HEK293 (cell line): ENCODE data around the gene SKI.

Experiments
- CTCF ChIA-PET: fragments of 350-600 bp; formaldehyde crosslinking; extraction: SDS; loops from one replicate; lab custom pipeline; 2021; ENCODE audit warnings: antibody characterized with exemption; lab: Yijun Ruan, JAX
- POLR2A ChIA-PET: fragments of 300-600 bp; formaldehyde crosslinking; extraction: SDS; loops from one replicate; lab custom pipeline; 2020; ENCODE audit warnings: antibody characterized with exemption, inconsistent platforms; lab: Yijun Ruan, JAX
- H3K27ac ChIP-seq: fragments of 200-500 bp; sonication (Bioruptor generic); 2 replicates; pipeline ENCODE4 v1.5.1; 2014; ENCODE audit warnings: low read depth, low read length, control low read depth, inconsistent platforms; ENCODE audit errors: extremely low read depth
- H3K36me3 ChIP-seq, 2 experiments: fragments of 200-500 bp in 1 of 2; sonication (Bioruptor generic) in 1 of 2; 1 replicate in 1 of 2; 2 replicates in 1 of 2; pipeline ENCODE4 v1.5.1; 2014 to 2017; ENCODE audit warnings: inconsistent platforms in 2 of 2, low read length in 2 of 2; ENCODE audit not compliant: control insufficient read depth in 2 of 2, insufficient read depth in 1 of 2
- H3K4me1 ChIP-seq: fragments of 200-500 bp; sonication (Bioruptor generic); 2 replicates; pipeline ENCODE4 v1.5.1; 2014; ENCODE audit warnings: mild to moderate bottlenecking, low read length, inconsistent platforms; ENCODE audit not compliant: control insufficient read depth, insufficient read depth
- H3K4me3 ChIP-seq: 2 replicates; pipeline ENCODE4 v1.5.1; 2011; ENCODE audit warnings: low read depth, mild to moderate bottlenecking, control low read depth, low read length, moderate library complexity
- H3K9me3 ChIP-seq: fragments of 200-500 bp; sonication (Bioruptor generic); 2 replicates; pipeline ENCODE4 v1.5.1; 2014; ENCODE audit warnings: low read depth, low read length, inconsistent platforms; ENCODE audit not compliant: control insufficient read depth, insufficient read depth
- BCL11A ChIP-seq: fragments of 450-650 bp; formaldehyde crosslinking; IDR thresholded peaks from 2 replicates; pipeline ENCODE4 v1.5.1; 2016; ENCODE audit warnings: low read depth, missing biosample characterization, missing genetic modification characterization
- GFI1B ChIP-seq: fragments of 450-650 bp; formaldehyde crosslinking; IDR thresholded peaks from 2 replicates; pipeline ENCODE4 v1.5.1; 2016; ENCODE audit warnings: missing biosample characterization, missing genetic modification characterization
- HOXA7 ChIP-seq: sonication (generic); formaldehyde crosslinking; IDR thresholded peaks from 2 replicates; pipeline ENCODE4 v1.8.1; 2022; ENCODE audit warnings: missing genetic modification reagents, borderline replicate concordance
- KLF1 ChIP-seq: fragments of 450-650 bp; formaldehyde crosslinking; IDR thresholded peaks from 2 replicates; pipeline ENCODE4 v1.5.1; 2016; ENCODE audit warnings: missing biosample characterization, missing genetic modification characterization
- KLF8 ChIP-seq: fragments of 450-650 bp; formaldehyde crosslinking; IDR thresholded peaks from 2 replicates; pipeline ENCODE4 v1.5.1; 2016; ENCODE audit warnings: missing biosample characterization, missing genetic modification characterization
- REPIN1 ChIP-seq: fragments of 450-650 bp; formaldehyde crosslinking; IDR thresholded peaks from 2 replicates; pipeline ENCODE4 v1.5.1; 2017; ENCODE audit warnings: missing biosample characterization, missing genetic modification characterization, low read depth
- ZBTB10 ChIP-seq: fragments of 450-650 bp; formaldehyde crosslinking; IDR thresholded peaks from 2 replicates; pipeline ENCODE4 v1.5.1; 2016; ENCODE audit warnings: missing biosample characterization, missing genetic modification characterization
- ZFP3 ChIP-seq: fragments of 450-650 bp; formaldehyde crosslinking; IDR thresholded peaks from 2 replicates; pipeline ENCODE4 v1.5.1; 2016; ENCODE audit warnings: low read depth, missing biosample characterization, missing genetic modification characterization
- ZFP69B ChIP-seq: fragments of 450-650 bp; formaldehyde crosslinking; IDR thresholded peaks from 2 replicates; pipeline ENCODE4 v1.5.1; 2016; ENCODE audit warnings: missing biosample characterization, missing genetic modification characterization
- ZNF366 ChIP-seq: fragments of 450-650 bp; formaldehyde crosslinking; conservative IDR thresholded peaks from 2 replicates; pipeline ENCODE4 v1.5.1; 2016; ENCODE audit warnings: missing biosample characterization, missing genetic modification characterization
- ZNF37A ChIP-seq: fragments of 450-650 bp; IDR thresholded peaks from 2 replicates; pipeline ENCODE4 v1.5.1; 2018; ENCODE audit warnings: missing biosample characterization, missing genetic modification characterization
- ZNF394 ChIP-seq: fragments of 450-650 bp; formaldehyde crosslinking; IDR thresholded peaks from 2 replicates; pipeline ENCODE4 v1.5.1; 2016; ENCODE audit warnings: missing biosample characterization, missing genetic modification characterization, mild to moderate bottlenecking, moderate library complexity, borderline replicate concordance
- ZNF426 ChIP-seq: fragments of 450-650 bp; formaldehyde crosslinking; IDR thresholded peaks from 2 replicates; pipeline ENCODE4 v1.5.1; 2017; ENCODE audit warnings: missing biosample characterization, missing genetic modification characterization, mild to moderate bottlenecking, inconsistent platforms, moderate library complexity
- ZNF544 ChIP-seq: fragments of 450-650 bp; formaldehyde crosslinking; IDR thresholded peaks from 2 replicates; pipeline ENCODE4 v1.5.0; 2017; ENCODE audit warnings: missing biosample characterization, missing genetic modification characterization
- ZNF561 ChIP-seq: fragments of 450-650 bp; IDR thresholded peaks from 2 replicates; pipeline ENCODE4 v1.5.1; 2018; ENCODE audit warnings: missing biosample characterization, missing genetic modification characterization, borderline replicate concordance
- ZNF600 ChIP-seq: fragments of 450-650 bp; formaldehyde crosslinking; IDR thresholded peaks from 2 replicates; pipeline ENCODE4 v1.5.1; 2016; ENCODE audit warnings: missing biosample characterization, missing genetic modification characterization
- ZNF747 ChIP-seq: fragments of 450-650 bp; formaldehyde crosslinking; IDR thresholded peaks from 2 replicates; pipeline ENCODE4 v1.5.1; 2016; ENCODE audit warnings: missing biosample characterization, missing genetic modification characterization
- TF ChIP-seq, protein P1 (sequence below): fragments of 450-650 bp; formaldehyde crosslinking; IDR thresholded peaks from 2 replicates; pipeline ENCODE4 v1.5.1; 2016; ENCODE audit warnings: missing biosample characterization, missing genetic modification characterization
- TF ChIP-seq, protein P2 (sequence below): fragments of 450-650 bp; formaldehyde crosslinking; IDR thresholded peaks from 2 replicates; pipeline ENCODE4 v1.5.1; 2016; ENCODE audit warnings: missing biosample characterization, missing genetic modification characterization

Gene SKI

GRCh38 chr1:2183937-2184334 is 44.2 kb upstream of the SKI start:
- no peak for TF ChIP-seq ZNF37A (tag by site-specific recombination)
- TF ChIP-seq KLF8: no peak
- no peak for TF ChIP-seq ZFP69B (tag by site-specific recombination)
- TF ChIP-seq ZNF561 (tag by site-specific recombination): no peak
- no peak for TF ChIP-seq ZFP3 (tag by site-specific recombination)
- 0 out of 2 replicates have a peak, but pooled peaks have one; percentile 16 for TF ChIP-seq ZNF600 (tag by site-specific recombination)
- TF ChIP-seq ZNF747 (tag by site-specific recombination): no peak
- no peak for TF ChIP-seq KLF1 (tag by site-specific recombination)
- TF ChIP-seq, protein P1, sequence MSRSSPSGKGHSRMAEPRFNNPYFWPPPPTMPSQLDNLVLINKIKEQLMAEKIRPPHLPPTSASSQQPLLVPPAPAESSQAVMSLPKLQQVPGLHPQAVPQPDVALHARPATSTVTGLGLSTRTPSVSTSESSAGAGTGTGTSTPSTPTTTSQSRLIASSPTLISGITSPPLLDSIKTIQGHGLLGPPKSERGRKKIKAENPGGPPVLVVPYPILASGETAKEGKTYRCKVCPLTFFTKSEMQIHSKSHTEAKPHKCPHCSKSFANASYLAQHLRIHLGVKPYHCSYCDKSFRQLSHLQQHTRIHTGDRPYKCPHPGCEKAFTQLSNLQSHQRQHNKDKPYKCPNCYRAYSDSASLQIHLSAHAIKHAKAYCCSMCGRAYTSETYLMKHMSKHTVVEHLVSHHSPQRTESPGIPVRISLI (tag by site-specific recombination): no peak
- peaks cover 0 to 62% of the 10 kb centered on the region in 2 experiments; a peak in 2 of 3 replicates for H3K36me3 ChIP-seq
- no peaks in the 10 kb centered on the region for H3K9me3 ChIP-seq
- no peaks in the 10 kb centered on the region for H3K4me1 ChIP-seq
- H3K4me3 ChIP-seq: no peak overlapping the region
- ChIA-PET POLR2A (no interaction called here), CTCF (interaction anchor here (0.9 kb wide), 1 partner anchor 10 kb away, joined by 7 read pairs; no protein-coding TSS in a partner anchor)
- no peak overlapping the region for H3K27ac ChIP-seq

GRCh38 chr1:2184531-2184930 is 43.6 kb upstream of the SKI start:
- TF ChIP-seq GFI1B: no peak
- TF ChIP-seq BCL11A: no peak
- no peak for TF ChIP-seq HOXA7 (CRISPR knock-in tag)
- TF ChIP-seq ZNF366 (tag by site-specific recombination): no peak
- no peak for TF ChIP-seq ZNF426
- no peak for TF ChIP-seq ZBTB10 (tag by site-specific recombination)
- no peak for TF ChIP-seq ZNF394 (tag by site-specific recombination)
- Histone ChIP-seq H3K4me1 (no peaks in the 10 kb centered on the region), H3K9me3 (no peaks in the 10 kb centered on the region), H3K36me3 (peaks cover 0 to 62% of the 10 kb centered on the region in 2 experiments; a peak in 2 of 3 replicates), H3K4me3 (no peak overlapping the region), H3K27ac (no peak overlapping the region)
- POLR2A ChIA-PET: no interaction called here
- CTCF ChIA-PET: interaction anchor here (1.1 kb wide), 1 partner anchor 10 kb away, joined by 5 read pairs; no protein-coding TSS in a partner anchor

- TF ChIP-seq REPIN1 (no peak), ZNF544 (tag by site-specific recombination) (no peak)
- TF ChIP-seq, protein P2, sequence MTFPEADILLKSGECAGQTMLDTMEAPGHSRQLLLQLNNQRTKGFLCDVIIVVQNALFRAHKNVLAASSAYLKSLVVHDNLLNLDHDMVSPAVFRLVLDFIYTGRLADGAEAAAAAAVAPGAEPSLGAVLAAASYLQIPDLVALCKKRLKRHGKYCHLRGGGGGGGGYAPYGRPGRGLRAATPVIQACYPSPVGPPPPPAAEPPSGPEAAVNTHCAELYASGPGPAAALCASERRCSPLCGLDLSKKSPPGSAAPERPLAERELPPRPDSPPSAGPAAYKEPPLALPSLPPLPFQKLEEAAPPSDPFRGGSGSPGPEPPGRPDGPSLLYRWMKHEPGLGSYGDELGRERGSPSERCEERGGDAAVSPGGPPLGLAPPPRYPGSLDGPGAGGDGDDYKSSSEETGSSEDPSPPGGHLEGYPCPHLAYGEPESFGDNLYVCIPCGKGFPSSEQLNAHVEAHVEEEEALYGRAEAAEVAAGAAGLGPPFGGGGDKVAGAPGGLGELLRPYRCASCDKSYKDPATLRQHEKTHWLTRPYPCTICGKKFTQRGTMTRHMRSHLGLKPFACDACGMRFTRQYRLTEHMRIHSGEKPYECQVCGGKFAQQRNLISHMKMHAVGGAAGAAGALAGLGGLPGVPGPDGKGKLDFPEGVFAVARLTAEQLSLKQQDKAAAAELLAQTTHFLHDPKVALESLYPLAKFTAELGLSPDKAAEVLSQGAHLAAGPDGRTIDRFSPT (tag by site-specific recombination): 0 out of 2 replicates have a peak, but pooled peaks have one; percentile 24
- ChIA-PET CTCF (interaction anchor here (1.1 kb wide), 1 partner anchor 10 kb away, joined by 5 read pairs; no protein-coding TSS in a partner anchor), POLR2A (interaction anchor here (1.1 kb wide), 1 partner anchor 11 kb away, joined by 3 read pairs; no protein-coding TSS in a partner anchor)
- H3K4me3 ChIP-seq: no peak overlapping the region
- H3K36me3 ChIP-seq: peaks cover 0 to 60% of the 10 kb centered on the region in 2 experiments; a peak in 2 of 3 replicates
- H3K4me1 ChIP-seq: no peaks in the 10 kb centered on the region
- H3K27ac ChIP-seq: no peak overlapping the region
- H3K9me3 ChIP-seq: no peaks in the 10 kb centered on the region
These were observed 43.2 kb upstream of the SKI start for GRCh38 chr1:2184934-2185333.
